Omental fat pad (tissue), 4 donors: ENCODE data around the gene PTPRG. TPM values are rescaled to one million over a fixed set of nuclear protein-coding genes. Genes with fewer than 3 reads are reported as not detected.

Experiments used
- ATAC-seq: fragments of 150-250 bp; one replicate; pipeline ENCODE4 v1.9.1; 2016; ENCODE audit warnings: mild to moderate bottlenecking, moderate library complexity; ENCODE audit not compliant: low FRiP score
- DNase-seq: peaks from one replicate; pipeline ENCODE4 v3.0.0-alpha.2; 2019; ENCODE audit warnings: low spot score
- CTCF ChIP-seq, 3 donors: fragments of 450-650 bp; IDR thresholded peaks; one replicate each; pipeline ENCODE4 v1.5.1; 2016 to 2017; ENCODE audit warnings: antibody characterized with exemption in 3 of 3, mild to moderate bottlenecking in 3 of 3, moderate library complexity in 2 of 3
- total RNA-seq, 4 donors: library from RNA; depleted of rRNA; stranded (reverse); fragments of >200 nt; gene quantifications; one replicate each; pipeline ENCODE4 v1.1.0, GENCODE V29; 2016

PTPRG gene
- total RNA-seq, 4 donors from 2014 or later, result 90.0 to 172 (median 104) TPM

- DNase-seq (no peak), ATAC-seq (no peak)
- no peak for TF ChIP-seq CTCF (IDR thresholded peaks at IDR 0.05)
These were observed 271.2 kb downstream of the PTPRG start for GRCh38 chr3:61832375-61833229.

- no peak for TF ChIP-seq CTCF (IDR thresholded peaks at IDR 0.05)
- no peak for DNase-seq
- ATAC-seq, result no peak
These were observed 277.9 kb downstream of the PTPRG start for GRCh38 chr3:61839256-61839655.

GRCh38 chr3:61841111-61841845, 279.9 kb downstream of the PTPRG start:
- ATAC-seq (no peak), DNase-seq (no peak)
- TF ChIP-seq CTCF (IDR thresholded peaks at IDR 0.05), result no peak

GRCh38 chr3:61841988-61842387, 280.6 kb downstream of the PTPRG start:
- ATAC-seq, result no peak
- no peak for TF ChIP-seq CTCF (IDR thresholded peaks at IDR 0.05)

GRCh38 chr3:61844346-61844745, 283.0 kb downstream of the PTPRG start:
- DNase-seq (no peak), ATAC-seq (no peak)
- TF ChIP-seq CTCF (IDR thresholded peaks at IDR 0.05), result no peak

More at GRCh38 chr3:61841988-61842387, 280.6 kb downstream of the PTPRG start:
- no peak for DNase-seq

GRCh38 chr3:61846488-61846887, 285.1 kb downstream of the PTPRG start:
- TF ChIP-seq CTCF (IDR thresholded peaks at IDR 0.05), result no peak
- ATAC-seq (no peak), DNase-seq (no peak)
